Kidney epithelial cell (primary cell): ENCODE data around the gene PTPN5. TPM values are rescaled to one million over a fixed set of nuclear protein-coding genes. Genes with fewer than 3 reads are reported as not detected.
A peak's percentile ranks its signal among the peaks of the same experiment; 100 is the strongest.

ENCODE experiments used
- DNase-seq: peaks from one replicate; pipeline ENCODE4 v3.0.0-alpha.2; 2010; ENCODE audit warnings: low read depth
- H3K27me3 ChIP-seq: 2 replicates; pipeline ENCODE4 v1.6.0; 2011; ENCODE audit warnings: low read length; ENCODE audit not compliant: control insufficient read depth, insufficient read depth
- H3K36me3 ChIP-seq: 2 replicates; pipeline ENCODE4 v1.5.1; 2011; ENCODE audit warnings: low read length; ENCODE audit not compliant: control insufficient read depth, insufficient read depth
- H3K4me3 ChIP-seq: 2 replicates; pipeline ENCODE4 v1.5.1; 2011; ENCODE audit warnings: low read depth, mild to moderate bottlenecking, control low read depth, low read length
- CTCF ChIP-seq: IDR thresholded peaks from 2 replicates; pipeline ENCODE4 v1.5.1; 2011; ENCODE audit warnings: mild to moderate bottlenecking, moderate library complexity, low read length, control low read depth, inconsistent platforms; ENCODE audit not compliant: insufficient read depth, poor library complexity, severe bottlenecking
- total RNA-seq: library from RNA; depleted of rRNA; stranded (reverse); fragments of >200 nt; gene quantifications from 2 replicates; pipeline ENCODE4 v1.2.3, GENCODE V29; 2015

PTPN5 gene
- total RNA-seq, 1 donor from 2014 or later, result not detected

- no peak overlapping the region for H3K4me3 ChIP-seq
- H3K27me3 ChIP-seq, result no peaks in the 10 kb centered on the region
- no peak for DNase-seq
- TF ChIP-seq CTCF, result no peak
- H3K36me3 ChIP-seq, result no peaks in the 10 kb centered on the region
Measured at GRCh38 chr11:18754308-18754707, 37.3 kb downstream of the PTPN5 start.

GRCh38 chr11:18752502-18752901 lies 39.1 kb downstream of the PTPN5 start:
- Histone ChIP-seq H3K36me3 (no peaks in the 10 kb centered on the region), H3K4me3 (no peak overlapping the region), H3K27me3 (no peaks in the 10 kb centered on the region)
- no peak for TF ChIP-seq CTCF
- no peak for DNase-seq

GRCh38 chr11:18750944-18751343 lies 40.7 kb downstream of the PTPN5 start:
- H3K36me3 ChIP-seq, result no peaks in the 10 kb centered on the region
- DNase-seq, result no peak
- no peaks in the 10 kb centered on the region for H3K27me3 ChIP-seq
- no peak for TF ChIP-seq CTCF
- H3K4me3 ChIP-seq, result no peak overlapping the region

GRCh38 chr11:18749681-18750319 lies 41.8 kb downstream of the PTPN5 start:
- peak; percentile 58 for DNase-seq
- Histone ChIP-seq H3K36me3 (no peaks in the 10 kb centered on the region), H3K27me3 (no peaks in the 10 kb centered on the region), H3K4me3 (no peak overlapping the region)
- TF ChIP-seq CTCF, result no peak

- no peak for DNase-seq
- H3K27me3 ChIP-seq, result no peaks in the 10 kb centered on the region
- no peak overlapping the region for H3K4me3 ChIP-seq
- no peaks in the 10 kb centered on the region for H3K36me3 ChIP-seq
- no peak for TF ChIP-seq CTCF
Measured at GRCh38 chr11:18748766-18749365, 42.7 kb downstream of the PTPN5 start.

GRCh38 chr11:18745251-18745650 lies 46.3 kb downstream of the PTPN5 start:
- no peak for DNase-seq
- no peak for TF ChIP-seq CTCF
- Histone ChIP-seq H3K36me3 (no peaks in the 10 kb centered on the region), H3K27me3 (no peaks in the 10 kb centered on the region), H3K4me3 (no peak overlapping the region)
